PC-3 (cell line): Measurements from ENCODE around the gene FEN1. TPM values are rescaled to one million over a fixed set of nuclear protein-coding genes. Genes with fewer than 3 reads are reported as not detected.

Experiments used
- ATAC-seq: fragments of 200-7000 bp; cut with Tn5 transposase; 2 replicates; pipeline ENCODE4 v1.9.1; 2020; ENCODE audit warnings: mild to moderate bottlenecking, moderate library complexity
- BruUV-seq: library from RNA; stranded (reverse); fragments of 400-500 nt; replicated peaks from 2 replicates; lab custom pipeline; 2021; lab: Mats Ljungman, UMichigan
- CTCF ChIA-PET: fragments of 300-600 bp; sonication (Branson Sonifier 250); formaldehyde crosslinking; loops from one replicate; lab custom pipeline; 2022; ENCODE audit warnings: antibody characterized with exemption; lab: Charles Lee
- POLR2A ChIA-PET: fragments of 300-600 bp; sonication (Branson Sonifier 250); formaldehyde crosslinking; loops from one replicate; lab custom pipeline; 2022; ENCODE audit warnings: antibody characterized with exemption; ENCODE audit not compliant: unreplicated experiment; lab: Charles Lee
- DNase-seq: peaks from one replicate; pipeline ENCODE4 v3.0.0-alpha.2; 2015
- H2AFZ ChIP-seq: fragments of 300-600 bp; sonication (generic); 2 replicates; pipeline ENCODE4 v1.6.0; 2016; ENCODE audit warnings: antibody characterized with exemption, low read length
- H3F3A ChIP-seq: fragments of 300-600 bp; sonication (generic); one replicate; pipeline ENCODE4 v1.6.0; 2017; ENCODE audit warnings: antibody characterized with exemption, low read length, control low read depth, mild to moderate bottlenecking; ENCODE audit not compliant: unreplicated experiment
- H3K27ac ChIP-seq: fragments of 300-600 bp; sonication (generic); 2 replicates; pipeline ENCODE4 v1.5.1; 2016; ENCODE audit warnings: mild to moderate bottlenecking, low read length
- H3K27me3 ChIP-seq: fragments of 300-600 bp; sonication (generic); 2 replicates; pipeline ENCODE4 v1.6.1; 2016; ENCODE audit warnings: low read length, mixed read lengths
- H3K36me3 ChIP-seq: fragments of 300-600 bp; sonication (generic); 2 replicates; pipeline ENCODE4 v1.6.1; 2016; ENCODE audit warnings: low read depth, mixed run types, low read length, mixed read lengths
- H3K4me1 ChIP-seq: fragments of 300-600 bp; sonication (generic); 2 replicates; pipeline ENCODE4 v1.5.1; 2016; ENCODE audit warnings: low read length; ENCODE audit not compliant: insufficient read depth
- H3K4me2 ChIP-seq: fragments of 300-600 bp; sonication (generic); 2 replicates; pipeline ENCODE4 v1.6.0; 2016; ENCODE audit warnings: low read length
- H3K4me3 ChIP-seq: fragments of 300-600 bp; sonication (generic); 2 replicates; pipeline ENCODE4 v1.5.1; 2016; ENCODE audit warnings: mild to moderate bottlenecking, low read length, mixed read lengths
- H3K79me2 ChIP-seq: fragments of 300-600 bp; sonication (generic); 2 replicates; pipeline ENCODE4 v1.6.1; 2017; ENCODE audit warnings: low read length, mixed read lengths
- H3K9ac ChIP-seq: fragments of 300-600 bp; sonication (generic); 2 replicates; pipeline ENCODE4 v1.6.0; 2016; ENCODE audit warnings: mild to moderate bottlenecking, low read length
- H3K9me2 ChIP-seq: fragments of 300-600 bp; sonication (generic); replicated peaks from 2 replicates; pipeline ENCODE4 v1.6.1; 2016; ENCODE audit warnings: mixed run types, low read length, mixed read lengths
- H3K9me3 ChIP-seq: fragments of 300-600 bp; sonication (generic); 2 replicates; pipeline ENCODE4 v1.6.1; 2016; ENCODE audit warnings: low read length, mixed read lengths
- H4K20me1 ChIP-seq: fragments of 300-600 bp; sonication (generic); 2 replicates; pipeline ENCODE4 v1.6.1; 2016; ENCODE audit warnings: low read length, mixed read lengths
- CTCF ChIP-seq: fragments of 300-600 bp; sonication (generic); conservative IDR thresholded peaks from 2 replicates; pipeline ENCODE4 v1.5.1; 2017; ENCODE audit warnings: antibody characterized with exemption, low read depth, mild to moderate bottlenecking, low read length
- EZH2 ChIP-seq: fragments of 300-600 bp; sonication (generic); IDR thresholded peaks from one replicate; pipeline ENCODE4 v1.6.1; 2017; ENCODE audit warnings: antibody characterized with exemption, mild to moderate bottlenecking, low read length; ENCODE audit not compliant: unreplicated experiment
- EZH2phosphoT487 ChIP-seq: fragments of 300-600 bp; sonication (generic); IDR thresholded peaks from 2 replicates; pipeline ENCODE4 v1.6.1; 2018; ENCODE audit warnings: mild to moderate bottlenecking, antibody characterized with exemption, low read length, borderline replicate concordance
- intact Hi-C: fragments of 100-400 bp; cut with micrococcal nuclease; formaldehyde crosslinking; loops from 2 replicates; pipeline ENCODE4 v1.9.0; 2023
- total RNA-seq: library from RNA; depleted of rRNA; stranded (reverse); fragments of >200 nt; gene quantifications from 2 replicates; pipeline ENCODE4 v1.2.3, GENCODE V29; 2014

Gene FEN1
- total RNA-seq, 1 experiment from 2014 or later: 132 TPM

- H4K20me1 ChIP-seq: peaks cover 3% of the 10 kb centered on the region; the same call in 1 of the 2 replicates
- intact Hi-C loops: no loop called here
- no peaks in the 10 kb centered on the region for H3F3A ChIP-seq
- H3K4me3 ChIP-seq: no peak overlapping the region
- POLR2A ChIA-PET: no interaction called here
- no peaks in the 10 kb centered on the region for H3K9me2 ChIP-seq
- no TSS peak for BruUV-seq
- CTCF ChIA-PET: no interaction called here
- no peak overlapping the region for H3K9ac ChIP-seq
- H3K27me3 ChIP-seq: no peaks in the 10 kb centered on the region
- H3K4me1 ChIP-seq: no peaks in the 10 kb centered on the region; the same call in 1 of the 2 replicates
- H3K4me2 ChIP-seq: no peak overlapping the region
- H3K79me2 ChIP-seq: peaks cover 17% of the 10 kb centered on the region
- no peak for TF ChIP-seq EZH2phosphoT487
- H2AFZ ChIP-seq: no peak overlapping the region
- H3K27ac ChIP-seq: no peak overlapping the region
- ATAC-seq (no peak), DNase-seq (no peak)
- peaks cover 37% of the 10 kb centered on the region for H3K36me3 ChIP-seq
- no peaks in the 10 kb centered on the region for H3K9me3 ChIP-seq
These were observed 46.2 kb downstream of the FEN1 start for GRCh38 chr11:61838921-61839320.

- H3K9ac ChIP-seq: no peak overlapping the region
- no peak for DNase-seq
- 0 out of 2 replicates have a peak, but pooled peaks cover 9% of the 10 kb centered on the region for H3K79me2 ChIP-seq
- no TSS peak for BruUV-seq
- intact Hi-C loops: no loop called here
- H4K20me1 ChIP-seq: no peaks in the 10 kb centered on the region
- no peaks in the 10 kb centered on the region for H3K27me3 ChIP-seq
- H3K27ac ChIP-seq: no peak overlapping the region
- H3K9me3 ChIP-seq: no peaks in the 10 kb centered on the region
- no peaks in the 10 kb centered on the region for H3K9me2 ChIP-seq
- peaks cover 37% of the 10 kb centered on the region for H3K36me3 ChIP-seq
- H3K4me1 ChIP-seq: no peaks in the 10 kb centered on the region
- TF ChIP-seq EZH2 (no peak), EZH2phosphoT487 (no peak), CTCF (no peak)
- no peak for ATAC-seq
- CTCF ChIA-PET: no interaction called here
- POLR2A ChIA-PET: no interaction called here
- no peak overlapping the region for H2AFZ ChIP-seq
- no peak overlapping the region for H3K4me3 ChIP-seq
- no peaks in the 10 kb centered on the region for H3F3A ChIP-seq
- no peak overlapping the region for H3K4me2 ChIP-seq
These were observed 47.0 kb downstream of the FEN1 start for GRCh38 chr11:61839742-61840141.

GRCh38 chr11:61840371-61840770 is 47.7 kb downstream of the FEN1 start:
- H3K36me3 ChIP-seq: peaks cover 41% of the 10 kb centered on the region
- H3F3A ChIP-seq: no peaks in the 10 kb centered on the region
- H3K9me2 ChIP-seq: no peaks in the 10 kb centered on the region
- no peak overlapping the region for H3K9ac ChIP-seq
- intact Hi-C loops: no loop called here
- H3K27ac ChIP-seq: no peak overlapping the region
- H3K27me3 ChIP-seq: no peaks in the 10 kb centered on the region
- ATAC-seq: no peak
- CTCF ChIA-PET: no interaction called here
- no peak overlapping the region for H3K4me2 ChIP-seq
- no peak for DNase-seq
- H3K79me2 ChIP-seq: 0 out of 2 replicates have a peak, but pooled peaks cover 9% of the 10 kb centered on the region
- no peaks in the 10 kb centered on the region for H3K4me1 ChIP-seq
- H3K4me3 ChIP-seq: no peak overlapping the region
- POLR2A ChIA-PET: no interaction called here
- no TSS peak for BruUV-seq
- TF ChIP-seq CTCF (no peak), EZH2 (no peak), EZH2phosphoT487 (no peak)
- H3K9me3 ChIP-seq: no peaks in the 10 kb centered on the region
- no peaks in the 10 kb centered on the region for H4K20me1 ChIP-seq
- no peak overlapping the region for H2AFZ ChIP-seq
